ENCODE measurements around the gene FER.

- no peak for TF ChIP-seq CTCF (IDR thresholded peaks at IDR 0.05)
- TF ChIP-seq POLR2A (IDR thresholded peaks at IDR 0.05), result no peak
These were observed 151.0 kb downstream of the FER start for GRCh38 chr5:108898707-108899106.
